UCSD-AML1 (cell line): ENCODE results near the gene PCDH8.
A peak's percentile ranks its signal among the peaks of the same experiment; 100 is the strongest.

ENCODE experiments used
- DNase-seq: peaks from one replicate; lab custom pipeline; 2025; ENCODE audit not compliant: unreplicated experiment; lab: John Stamatoyannopoulos, UW

PCDH8 gene

DNA sequence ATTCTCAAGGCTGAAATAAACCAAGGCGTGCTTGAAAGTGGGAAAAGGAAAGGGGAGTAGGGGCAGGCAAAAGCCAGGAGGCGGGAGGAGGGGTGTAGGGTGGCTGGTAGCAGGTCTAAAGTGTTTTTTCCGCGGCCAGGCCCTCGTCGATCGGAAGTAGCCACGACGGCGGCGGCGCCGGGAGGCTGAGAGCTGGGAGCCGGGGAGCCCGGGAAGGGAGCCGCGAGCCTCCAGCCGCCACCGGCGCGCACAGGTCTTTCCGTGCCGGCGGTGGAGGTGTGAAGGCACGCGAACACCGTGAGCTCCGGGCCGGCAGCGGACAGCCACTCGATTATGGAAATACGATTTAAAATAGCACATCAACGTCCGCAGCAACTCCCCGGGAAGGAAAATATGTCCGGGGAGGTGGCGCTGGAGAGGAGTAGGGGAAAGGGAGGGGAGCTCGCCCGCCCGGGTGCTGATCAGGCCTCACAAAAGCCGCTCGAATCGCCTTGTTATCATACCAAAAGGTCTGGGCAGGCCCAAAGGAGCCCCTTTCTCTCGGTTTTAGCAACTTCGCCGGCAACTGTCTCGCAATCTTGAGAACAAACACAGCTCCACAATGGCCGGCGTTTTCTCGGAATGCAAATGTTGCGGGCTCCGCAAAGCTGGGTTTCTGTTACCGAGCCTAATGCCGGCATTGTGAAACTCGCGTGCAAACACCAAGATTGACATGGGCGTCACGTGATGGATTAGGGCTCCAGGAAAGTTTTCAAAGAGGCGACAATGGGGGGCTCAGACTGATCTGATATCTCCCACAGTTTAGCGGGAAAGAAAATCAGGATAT is 2.9 kb upstream of the PCDH8 start:
- peak; percentile 67 for DNase-seq

DNA sequence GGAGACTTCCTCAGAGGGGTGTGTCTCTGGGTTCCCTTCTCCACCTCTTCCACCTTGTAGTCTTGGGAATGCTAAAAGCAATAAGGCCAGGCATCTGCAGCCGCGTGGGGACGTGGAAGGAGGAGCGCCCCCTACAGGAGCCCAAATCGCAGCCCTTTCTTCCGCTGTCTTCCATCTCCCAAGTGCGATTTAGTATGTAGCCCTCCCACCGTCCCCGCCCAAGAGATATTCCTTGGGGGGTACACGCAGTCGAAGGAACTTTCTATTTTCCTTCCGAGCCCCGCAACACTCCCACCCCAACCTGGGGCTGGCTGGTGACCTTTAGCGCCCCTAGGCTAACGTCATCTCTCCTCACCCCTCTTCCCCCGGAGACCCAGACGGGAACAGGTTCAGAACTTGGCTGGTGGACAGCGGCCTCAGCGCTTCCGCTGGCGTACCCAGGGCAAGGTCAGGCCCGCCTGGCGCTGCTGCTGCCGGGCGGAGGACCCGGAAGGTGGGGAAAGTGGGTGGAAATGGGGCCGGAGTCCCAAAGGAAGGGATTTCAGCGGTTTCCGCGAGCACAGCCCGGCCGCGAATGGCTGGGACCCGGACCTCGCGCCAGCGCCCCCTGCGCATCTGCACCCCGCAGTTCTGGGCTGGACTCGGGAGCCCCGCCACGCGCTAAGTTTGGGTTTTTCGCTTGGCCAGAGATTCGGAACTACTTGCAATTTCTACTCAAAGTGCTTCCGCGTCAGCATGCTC is 2.1 kb upstream of the PCDH8 start:
- DNase-seq = peak; percentile 84

DNA sequence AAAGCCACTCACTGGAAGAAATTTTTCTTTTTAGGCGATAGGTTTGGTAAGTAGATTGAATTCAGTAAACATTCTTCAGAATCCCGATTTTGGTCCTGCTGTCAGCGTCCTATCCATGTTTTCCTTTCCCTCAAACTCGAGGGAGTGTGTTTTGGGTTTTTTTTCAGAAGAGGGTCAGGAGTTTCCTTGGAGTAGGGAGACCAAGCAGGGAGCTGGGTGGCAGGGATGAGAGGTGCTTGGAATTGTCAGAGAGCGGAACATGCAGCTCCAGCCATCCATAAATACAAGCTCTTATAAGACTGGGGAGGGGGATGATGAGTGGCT is 1.6 kb upstream of the PCDH8 start:
- no peak for DNase-seq

DNA sequence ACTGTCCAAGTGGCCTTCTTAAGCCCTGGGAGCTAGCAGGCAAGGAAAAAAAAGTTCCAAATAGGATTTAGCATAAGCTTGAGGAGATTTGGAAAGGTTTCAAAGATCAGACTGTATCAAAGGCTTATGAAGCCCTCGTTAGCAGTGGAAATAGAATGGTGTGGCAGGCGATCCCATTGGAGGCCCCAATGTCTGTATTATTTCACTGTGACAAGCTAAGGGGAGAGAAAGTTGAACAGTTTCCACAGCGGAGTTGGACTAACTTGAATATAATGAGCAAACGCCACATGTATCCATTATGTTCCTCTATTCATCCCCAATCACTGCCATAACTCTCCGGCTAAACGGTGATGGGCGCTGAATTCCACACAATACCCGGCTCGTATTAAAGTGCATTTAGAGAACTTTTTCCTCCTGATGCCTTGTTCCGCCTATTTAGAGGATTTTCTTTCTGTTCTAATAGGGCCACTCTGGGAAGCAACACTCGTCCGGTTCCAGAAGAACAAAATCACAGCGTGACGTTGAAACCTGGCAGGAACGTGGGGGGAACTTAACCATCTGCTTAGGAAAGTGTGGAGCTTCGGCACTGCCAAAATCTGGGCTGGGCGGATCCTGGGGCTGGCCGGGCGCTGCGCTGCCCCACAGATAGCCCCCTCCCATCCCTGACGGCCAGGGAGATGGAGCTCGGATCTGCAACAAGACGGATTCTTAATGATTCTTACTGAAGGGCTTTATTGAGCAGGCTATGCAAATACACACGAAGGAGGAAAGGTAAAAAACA is 1.0 kb upstream of the PCDH8 start:
- DNase-seq = no peak

DNA sequence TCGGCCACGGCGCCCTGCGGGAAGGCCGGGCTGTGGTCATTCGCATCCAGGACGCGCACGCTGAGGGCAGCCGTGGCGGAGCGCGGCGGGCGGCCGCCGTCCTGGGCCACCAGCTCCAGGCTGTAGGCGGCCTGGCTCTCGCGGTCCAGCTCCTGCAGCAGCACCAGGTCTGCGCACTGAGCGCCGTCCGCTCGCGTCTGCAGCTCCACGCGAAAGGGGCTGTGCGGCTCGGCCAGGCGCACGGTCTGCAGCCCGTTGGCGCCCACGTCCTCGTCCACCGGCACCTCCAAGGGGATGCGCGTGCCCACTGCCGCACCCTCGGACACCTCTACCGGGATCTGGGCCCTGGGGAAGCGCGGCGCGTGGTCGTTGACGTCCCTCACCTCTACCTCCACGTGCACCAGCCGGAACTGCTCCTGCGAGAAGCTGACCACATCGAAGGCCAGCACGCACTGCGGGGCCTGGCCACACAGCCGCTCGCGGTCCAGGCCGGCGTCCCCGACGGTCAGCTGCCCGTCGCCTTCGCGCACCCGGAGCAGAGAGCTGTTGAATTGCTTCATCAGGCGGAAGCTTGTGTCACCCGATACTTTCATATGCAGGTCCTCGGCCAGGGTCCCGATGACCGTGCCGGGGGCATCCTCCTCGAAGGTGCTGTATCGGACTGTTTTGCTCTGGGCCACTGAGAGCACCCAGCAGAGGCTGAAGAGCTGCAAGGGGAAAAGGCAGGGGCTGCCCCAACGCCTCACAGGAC is 583 bp downstream of the PCDH8 start:
- DNase-seq = no peak

DNA sequence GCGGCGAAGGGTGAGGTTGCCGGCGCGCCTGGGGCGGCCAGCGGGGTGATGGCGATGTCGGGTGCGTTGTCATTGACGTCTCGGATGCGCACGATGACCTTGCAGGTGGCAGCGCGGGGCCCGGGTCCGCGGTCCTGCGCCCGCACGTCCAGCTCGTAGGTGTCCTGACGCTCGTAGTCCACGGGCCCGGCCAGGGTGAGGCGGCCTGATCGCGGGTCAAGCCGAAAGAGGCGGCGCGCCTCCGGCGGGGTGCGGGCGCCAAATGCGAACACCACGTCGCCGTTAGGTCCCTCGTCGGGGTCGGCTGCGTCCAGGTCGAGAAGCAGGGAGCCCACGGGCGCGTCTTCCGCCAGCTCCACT is 1.1 kb downstream of the PCDH8 start:
- no peak for DNase-seq

DNA sequence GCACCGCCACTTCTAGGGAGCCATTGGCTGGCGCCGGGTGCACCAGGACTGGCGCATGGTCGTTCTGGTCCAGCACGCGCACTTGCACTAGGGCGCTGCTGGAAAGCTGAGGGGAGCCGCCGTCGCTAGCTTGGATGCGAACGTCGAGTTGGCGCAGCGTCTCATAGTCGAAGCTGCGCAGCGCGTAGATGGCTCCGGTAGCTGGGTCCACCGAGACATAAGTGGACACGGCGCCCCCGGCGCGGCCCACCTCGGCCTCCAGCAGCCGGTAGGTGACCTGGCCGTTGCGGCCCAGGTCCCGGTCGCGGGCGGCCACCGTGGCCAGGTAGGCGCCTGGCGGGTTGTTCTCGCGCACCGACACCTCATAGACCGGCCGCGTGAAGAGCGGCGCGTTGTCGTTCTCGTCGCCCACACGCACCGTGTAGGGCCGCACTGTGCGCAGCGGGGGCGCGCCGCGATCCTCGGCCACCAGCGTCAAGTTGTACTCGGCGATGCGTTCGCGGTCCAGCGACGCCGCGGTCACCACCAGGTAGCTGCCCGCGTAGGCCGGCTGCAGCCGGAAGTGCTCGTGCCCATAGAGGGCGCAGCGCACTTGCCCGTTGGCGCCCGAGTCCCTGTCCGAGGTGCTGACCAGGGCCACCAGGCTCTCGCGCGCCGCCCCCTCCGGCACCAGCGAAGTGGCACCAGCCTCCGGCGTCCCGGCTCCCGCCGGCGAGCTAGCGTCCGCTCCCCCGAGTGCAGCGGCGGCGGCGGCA is 1.7 kb downstream of the PCDH8 start:
- no peak for DNase-seq

DNA sequence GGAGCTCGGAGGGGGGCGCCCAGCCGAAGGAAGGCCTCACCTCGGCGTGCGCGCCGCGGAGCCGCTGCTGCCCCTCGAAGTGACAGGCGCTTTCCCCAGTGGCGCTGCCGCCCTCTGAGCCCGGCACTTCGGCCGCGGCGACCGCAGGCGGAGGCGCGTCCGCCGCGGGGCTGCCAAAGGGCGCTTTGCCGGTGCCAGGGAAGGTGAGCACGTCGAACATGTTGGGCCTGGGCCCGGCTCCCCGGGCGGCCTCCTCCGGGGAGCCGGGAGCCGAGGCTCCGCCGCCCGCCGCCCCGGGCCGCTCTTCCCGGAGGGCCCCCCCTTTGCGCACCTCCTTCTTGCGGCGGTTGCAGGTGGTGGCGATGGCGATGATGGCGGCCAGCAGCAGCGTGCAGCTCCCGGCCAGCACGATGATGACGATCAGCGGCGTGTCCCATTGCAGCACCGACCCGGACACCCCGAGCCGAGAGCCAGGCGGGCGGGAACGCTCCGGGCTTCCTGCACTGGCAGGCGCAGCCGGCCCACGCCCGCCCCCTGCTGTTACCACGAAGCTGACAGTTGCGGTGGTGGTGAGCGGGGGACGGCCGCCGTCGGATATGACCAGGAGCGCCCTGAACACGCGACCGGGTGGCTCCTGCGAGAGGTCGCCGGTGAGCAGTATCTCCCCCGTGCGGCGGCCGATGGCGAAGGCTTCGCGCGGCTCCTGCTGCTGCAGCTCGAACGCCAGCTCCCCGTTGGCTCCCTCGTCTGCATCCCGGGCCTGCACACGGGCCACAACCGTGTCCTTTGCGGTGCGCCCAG is 2.5 kb downstream of the PCDH8 start:
- peak; percentile 33 for DNase-seq

DNA sequence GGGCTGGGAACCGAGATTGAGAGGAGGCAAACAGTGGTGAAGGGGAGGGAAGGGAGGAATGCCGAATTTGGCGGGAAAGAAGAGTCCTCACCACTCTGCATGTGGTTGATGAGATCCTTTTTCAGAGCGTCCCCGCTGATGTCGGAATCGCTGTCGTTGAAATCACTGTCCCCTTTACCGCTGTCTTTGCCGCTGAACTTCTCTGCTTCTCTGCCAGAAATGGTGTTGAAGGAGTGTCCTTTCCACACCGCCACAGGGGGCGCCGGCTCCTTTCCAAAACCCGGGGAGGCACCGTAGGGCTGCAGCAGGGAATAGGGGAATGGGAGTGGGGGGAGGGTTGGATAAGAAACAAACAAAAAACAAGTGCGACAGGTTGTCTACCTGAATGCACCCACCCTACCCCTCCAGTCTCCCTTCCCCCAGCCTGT is 3.1 kb downstream of the PCDH8 start:
- DNase-seq = no peak

DNA sequence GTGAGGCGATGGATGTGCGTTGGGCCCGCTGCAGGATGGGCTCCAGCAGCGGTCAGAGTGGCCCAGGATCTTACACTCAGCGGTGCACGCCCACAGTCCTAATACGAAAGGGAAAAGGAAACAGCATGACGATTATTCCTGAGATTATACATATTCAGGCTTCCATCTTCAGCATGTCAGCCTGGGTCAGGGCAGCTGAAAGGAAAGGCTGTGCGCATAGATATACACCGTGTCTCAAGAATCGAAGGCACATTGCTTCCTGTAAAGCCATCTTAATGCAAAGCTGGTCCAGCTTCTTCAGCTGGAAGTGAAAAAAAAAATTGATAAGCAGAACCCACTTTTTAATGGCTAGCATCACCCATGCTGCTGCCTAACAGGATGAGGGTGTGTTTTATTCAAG is 3.6 kb downstream of the PCDH8 start:
- DNase-seq = no peak

DNA sequence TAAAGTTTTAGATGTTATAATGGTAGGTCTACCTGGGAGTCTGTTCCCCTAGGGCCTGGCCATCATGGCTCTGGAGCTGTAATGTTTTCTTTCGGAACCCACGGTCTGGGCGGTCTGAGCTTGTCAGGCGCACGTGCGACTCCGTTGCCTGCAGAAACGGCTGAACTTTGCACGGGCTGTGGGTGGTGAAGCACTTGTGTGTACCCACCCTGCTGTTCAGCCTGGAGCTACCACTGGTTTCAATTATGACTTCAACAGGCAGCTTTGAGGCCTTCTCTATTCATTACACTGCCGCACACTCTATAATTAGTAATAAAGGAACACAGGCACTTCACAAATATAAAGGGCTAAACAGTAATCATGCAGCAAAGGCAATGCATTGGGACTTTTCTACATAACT is 6.0 kb downstream of the PCDH8 start:
- DNase-seq = no peak

DNA sequence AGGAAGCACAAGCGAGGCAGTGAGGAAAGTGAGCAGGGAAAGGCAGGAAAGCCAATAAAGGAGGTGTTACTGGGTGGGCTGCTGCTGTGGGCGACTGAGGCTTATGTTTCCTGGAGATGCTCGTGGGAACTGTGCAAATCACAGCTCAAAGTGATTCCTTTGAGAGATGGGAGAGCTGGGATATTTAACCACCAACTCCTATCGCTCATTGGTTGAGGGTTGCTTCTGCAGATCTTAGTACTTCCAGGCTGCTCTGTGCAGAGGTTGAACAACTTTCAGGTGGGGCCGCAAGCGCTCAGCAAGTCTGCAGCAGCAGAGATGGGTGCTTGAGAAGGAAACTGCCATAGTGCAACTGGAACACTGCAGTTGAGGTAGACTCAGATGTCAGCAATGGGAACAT is 8.4 kb downstream of the PCDH8 start:
- DNase-seq = no peak

DNA sequence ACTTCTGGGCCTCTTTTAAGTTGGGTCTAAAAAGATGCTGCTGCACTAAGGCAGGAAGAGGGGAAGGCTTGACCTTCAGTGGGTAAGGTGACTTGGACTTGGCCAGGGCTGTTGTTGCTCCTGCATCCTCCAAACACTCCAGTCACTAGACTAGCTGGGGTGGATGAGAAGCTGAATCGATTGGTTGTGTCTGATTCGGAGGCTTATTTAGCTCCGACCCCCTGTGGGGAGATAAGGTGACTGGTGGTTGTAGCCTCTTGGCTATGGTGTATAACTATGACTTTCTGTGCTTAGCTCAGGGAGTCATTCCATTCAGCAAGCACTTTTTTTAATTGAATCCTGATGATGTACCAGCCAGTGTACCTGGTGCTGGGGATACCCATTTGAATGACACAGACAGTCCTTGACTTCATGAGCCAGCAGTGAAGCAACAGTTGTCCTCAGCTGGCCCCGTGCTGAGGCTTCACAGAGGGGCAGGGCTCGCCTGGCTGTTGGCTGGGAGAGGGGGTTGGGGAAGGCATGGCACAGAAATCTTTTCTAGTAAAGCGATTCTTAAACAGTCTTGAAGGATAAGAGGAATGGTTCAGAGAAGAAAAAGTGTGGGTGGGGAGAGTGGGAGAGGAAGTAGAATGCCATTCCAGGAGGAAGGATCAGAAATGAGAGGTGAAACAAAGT is 9.9 kb downstream of the PCDH8 start:
- no peak for DNase-seq

DNA sequence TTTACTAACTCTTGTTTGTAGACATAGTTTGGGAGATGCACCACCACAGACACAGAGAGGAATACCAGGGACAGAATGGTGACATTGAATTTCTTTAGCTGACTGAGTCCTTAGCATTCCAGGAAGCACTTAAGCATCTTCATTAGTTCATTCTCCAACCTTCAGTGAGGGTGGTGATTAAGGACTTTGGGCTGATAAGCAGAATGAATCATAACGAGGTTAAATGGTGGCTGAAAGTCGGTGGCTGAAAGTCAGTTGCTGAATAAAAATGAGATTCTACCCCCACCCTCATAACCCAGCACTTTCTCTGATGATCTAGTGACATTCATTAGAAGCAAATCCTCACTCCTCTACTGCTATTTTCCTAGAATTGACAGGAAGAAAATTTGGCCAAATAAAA is 10.6 kb downstream of the PCDH8 start:
- no peak for DNase-seq

DNA sequence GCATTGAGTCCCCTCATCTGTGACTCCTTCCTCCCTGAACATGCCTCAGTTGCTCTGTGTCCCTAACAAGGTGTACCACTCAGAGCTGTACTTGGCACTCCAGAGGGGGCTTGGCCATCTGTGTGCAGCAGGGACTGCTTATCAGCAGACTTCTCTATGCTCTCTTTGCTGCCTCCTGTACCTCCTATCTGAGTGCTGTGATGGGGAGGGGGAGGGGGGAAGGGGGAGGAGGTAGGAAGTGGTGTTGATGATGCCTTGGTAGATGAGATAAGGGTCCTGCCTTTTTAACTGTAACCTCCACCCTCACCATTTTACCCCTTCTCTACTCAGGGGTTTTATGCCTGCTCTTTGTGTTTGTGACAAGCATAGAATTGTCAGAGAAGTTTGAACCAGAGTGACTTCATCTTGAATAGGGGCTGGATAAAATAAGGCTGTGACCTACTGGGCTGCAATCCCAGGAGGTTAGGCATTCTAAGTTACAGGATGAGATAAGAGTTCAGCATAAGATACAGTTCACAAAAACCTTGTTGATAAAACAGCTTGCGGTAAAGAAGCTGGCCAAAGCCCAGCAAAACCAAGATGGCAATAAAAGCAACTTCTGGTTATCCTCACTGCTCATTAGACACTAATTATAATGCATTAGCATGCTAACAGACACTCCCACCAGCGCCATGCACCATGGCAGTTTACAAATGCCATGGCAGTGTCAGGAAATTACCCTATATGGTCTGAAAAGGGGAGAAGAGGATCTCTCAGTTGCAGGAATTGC is 13.2 kb downstream of the PCDH8 start:
- DNase-seq = no peak

DNA sequence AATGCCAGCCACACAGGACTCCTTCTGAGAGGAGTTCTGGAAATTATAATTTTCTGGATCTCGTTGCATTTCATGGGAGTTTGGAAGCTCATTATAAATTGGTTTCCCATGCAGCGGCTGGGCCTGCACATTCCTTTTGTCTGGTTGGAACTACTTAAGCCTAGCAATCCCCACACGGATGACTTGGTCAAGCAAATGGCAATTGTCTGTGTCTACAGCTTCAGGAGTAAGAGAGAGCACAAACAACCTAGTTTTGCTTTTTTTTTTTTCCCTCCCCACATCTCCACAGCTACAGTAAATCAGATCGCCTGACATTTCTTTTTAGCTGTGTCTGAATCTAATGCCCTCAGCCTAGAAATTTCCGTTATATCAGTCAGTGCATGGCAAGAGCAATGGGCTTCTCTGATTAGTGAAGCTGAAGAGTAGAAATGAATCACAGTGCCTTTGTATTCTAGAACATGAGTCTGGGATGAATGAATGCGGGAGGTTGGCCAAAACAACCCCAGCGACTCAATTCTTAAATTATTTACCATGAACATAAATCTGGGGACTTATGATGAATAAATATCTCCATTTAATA is 15.1 kb downstream of the PCDH8 start:
- DNase-seq = no peak

DNA sequence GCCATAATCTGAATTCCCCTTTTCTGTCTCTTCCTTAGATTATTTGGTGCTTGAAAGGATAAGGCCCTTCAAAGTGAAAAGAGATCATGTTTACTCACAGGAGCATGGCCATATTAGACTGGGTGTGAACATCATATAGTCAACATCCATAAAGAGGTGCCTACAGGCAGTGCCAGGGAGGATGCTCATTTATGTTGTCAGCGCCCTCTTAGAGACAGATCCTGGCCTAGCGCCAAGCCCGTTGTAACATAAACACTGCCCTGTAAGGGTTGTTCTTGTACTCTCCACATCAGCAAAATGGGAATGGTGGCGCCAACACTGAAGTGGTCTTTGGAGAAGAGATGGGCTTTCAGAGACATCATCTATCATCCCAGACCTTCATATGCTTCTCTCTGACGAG is 16.1 kb downstream of the PCDH8 start:
- no peak for DNase-seq

DNA sequence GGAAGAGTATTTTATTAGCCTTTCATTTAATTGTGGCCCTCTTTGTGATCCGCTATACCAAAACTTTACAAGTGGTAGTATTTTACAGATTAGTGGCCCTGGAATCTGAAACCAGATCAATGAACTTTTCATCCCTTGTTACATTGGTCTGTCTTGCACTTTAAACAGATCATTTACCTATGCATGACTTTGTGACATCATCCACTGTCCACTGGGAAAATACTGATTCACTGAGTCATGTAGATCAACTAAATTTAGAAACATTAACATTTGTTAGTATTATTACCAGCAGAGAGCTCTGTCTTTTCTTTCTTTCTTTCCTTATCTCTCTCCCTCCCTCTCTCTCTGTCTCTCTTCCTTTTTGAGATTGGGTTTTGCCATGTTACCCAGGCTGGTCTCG is 17.5 kb downstream of the PCDH8 start:
- no peak for DNase-seq
